H1 (cell line): ENCODE data around the gene PRKD1. TPM values are rescaled to one million over a fixed set of nuclear protein-coding genes. Genes with fewer than 3 reads are reported as not detected.
A peak's percentile ranks its signal among the peaks of the same experiment; 100 is the strongest.

Source experiments
- CTCF ChIA-PET: fragments of 300-600 bp; sonication (Branson Sonifier 250); formaldehyde crosslinking; loops from one replicate; lab custom pipeline; 2021; ENCODE audit not compliant: partially characterized antibody; lab: Charles Lee
- POLR2A ChIA-PET: fragments of 300-600 bp; sonication (Branson Sonifier 250); formaldehyde crosslinking; loops from one replicate; lab custom pipeline; 2021; ENCODE audit warnings: inconsistent platforms; ENCODE audit not compliant: partially characterized antibody; lab: Charles Lee
- DNase-seq, 2 experiments: peaks; one replicate each; pipeline versions ENCODE4 v3.0.0 to v3.0.0-alpha.2; 2010 to 2022; ENCODE audit warnings: low spot score in 2 of 2, low read depth in 1 of 2, mixed read lengths in 1 of 2
- FAIRE-seq: peaks from 2 replicates; lab custom pipeline; 2011; peaks lifted over from hg19 to GRCh38; lab: Jason Lieb, UNC
- H2AFZ ChIP-seq: 2 replicates; pipeline ENCODE4 v1.8.1; 2012; ENCODE audit warnings: low read length, inconsistent platforms
- H2AK5ac ChIP-seq: 2 replicates; pipeline ENCODE4 v1.6.1; 2013; ENCODE audit warnings: low read depth, low read length
- H2BK120ac ChIP-seq: replicated peaks from 2 replicates; pipeline ENCODE3; 2013; ENCODE audit warnings: low read depth, low read length, inconsistent platforms
- H2BK12ac ChIP-seq: 2 replicates; pipeline ENCODE4 v1.6.1; 2013; ENCODE audit warnings: low read depth, low read length
- H2BK15ac ChIP-seq: 2 replicates; pipeline ENCODE4 v1.6.1; 2013; ENCODE audit warnings: low read length
- H2BK20ac ChIP-seq: 2 replicates; pipeline ENCODE4 v1.6.1; 2013; ENCODE audit warnings: low read length
- H2BK5ac ChIP-seq: 2 replicates; pipeline ENCODE4 v1.6.1; 2013; ENCODE audit warnings: low read depth, low read length
- H3K14ac ChIP-seq: 2 replicates; pipeline ENCODE4 v1.6.1; 2013; ENCODE audit warnings: inconsistent platforms; ENCODE audit not compliant: insufficient read length
- H3K18ac ChIP-seq: 2 replicates; pipeline ENCODE4 v1.6.1; 2013; ENCODE audit warnings: low read length; ENCODE audit errors: extremely low read depth
- H3K23ac ChIP-seq: 2 replicates; pipeline ENCODE4 v1.6.1; 2013; ENCODE audit warnings: inconsistent platforms; ENCODE audit not compliant: insufficient read length
- H3K23me2 ChIP-seq: 2 replicates; pipeline ENCODE4 v1.6.1; 2013; ENCODE audit warnings: low read depth, low read length
- H3K27ac ChIP-seq: 2 replicates; pipeline ENCODE4 v1.6.1; 2011; ENCODE audit warnings: low read depth, low read length, inconsistent platforms
- H3K27me3 ChIP-seq, 4 experiments: replicated peaks in 1 of 4; 1 replicate in 1 of 4; 2 replicates in 3 of 4; pipeline versions ENCODE4 v1.6.1 to v1.8.1; 2011 to 2013; ENCODE audit warnings: low read length in 3 of 4, mild to moderate bottlenecking in 3 of 4, inconsistent platforms in 2 of 4, mixed read lengths in 2 of 4, moderate library complexity in 1 of 4; ENCODE audit not compliant: control insufficient read depth in 3 of 4, insufficient read depth in 3 of 4; ENCODE audit errors: extremely low read depth in 1 of 4
- H3K36me3 ChIP-seq, 4 experiments: 2 replicates each; pipeline versions ENCODE4 v1.6.1 to v1.8.1; 2011 to 2013; ENCODE audit warnings: mild to moderate bottlenecking in 4 of 4, low read length in 3 of 4, moderate library complexity in 2 of 4, control low read depth in 1 of 4, inconsistent platforms in 1 of 4; ENCODE audit not compliant: insufficient read depth in 4 of 4, control insufficient read depth in 2 of 4
- H3K4ac ChIP-seq: replicated peaks from 2 replicates; pipeline ENCODE3; 2013; ENCODE audit warnings: low read length, low read depth, mixed read lengths, inconsistent platforms; ENCODE audit not compliant: insufficient read length
- H3K4me1 ChIP-seq, 4 experiments: replicated peaks in 1 of 4; 1 replicate in 1 of 4; 2 replicates in 3 of 4; pipeline versions ENCODE4 v1.6.1 to v1.8.1; 2011 to 2013; ENCODE audit warnings: low read length in 3 of 4, inconsistent platforms in 2 of 4, mixed read lengths in 1 of 4; ENCODE audit not compliant: insufficient read depth in 4 of 4, control insufficient read depth in 3 of 4
- H3K4me2 ChIP-seq, 2 experiments: 2 replicates each; pipeline versions ENCODE4 v1.6.1 to v1.8.1; 2011 to 2013; ENCODE audit warnings: low read depth in 2 of 2, low read length in 2 of 2, control low read depth in 1 of 2, inconsistent platforms in 1 of 2, mild to moderate bottlenecking in 1 of 2; ENCODE audit not compliant: insufficient read depth in 1 of 2
- H3K4me3 ChIP-seq, 4 experiments: fragments of 200-600, 300-600 bp in 1 of 4; sonication (generic), shearing (Covaris generic), sonication (Bioruptor Twin) in 1 of 4; 2 replicates each; pipeline versions ENCODE4 v1.5.1 to v1.8.1; 2011 to 2016; ENCODE audit warnings: low read length in 4 of 4, low read depth in 3 of 4, control low read depth in 2 of 4, inconsistent platforms in 2 of 4, mild to moderate bottlenecking in 2 of 4, mixed read lengths in 1 of 4, moderate library complexity in 1 of 4; ENCODE audit not compliant: insufficient read depth in 2 of 4; ENCODE audit errors: extremely low read depth in 1 of 4
- H3K56ac ChIP-seq: replicated peaks from 2 replicates; pipeline ENCODE3; 2013; ENCODE audit warnings: low read depth, mild to moderate bottlenecking, mixed read lengths, low read length, inconsistent platforms; ENCODE audit not compliant: insufficient read length
- H3K79me1 ChIP-seq: 2 replicates; pipeline ENCODE4 v1.6.1; 2013; ENCODE audit warnings: low read depth, low read length, control low read depth
- H3K79me2 ChIP-seq, 2 experiments: 2 replicates each; pipeline versions ENCODE4 v1.6.1 to v1.8.1; 2012 to 2013; ENCODE audit warnings: low read length in 2 of 2, mild to moderate bottlenecking in 2 of 2, inconsistent platforms in 1 of 2; ENCODE audit not compliant: insufficient read depth in 2 of 2, control insufficient read depth in 1 of 2
- H3K9ac ChIP-seq, 4 experiments: replicated peaks in 1 of 4; 1 replicate in 1 of 4; 2 replicates in 3 of 4; pipeline versions ENCODE4 v1.6.1 to v1.8.1; 2011 to 2013; ENCODE audit warnings: low read depth in 3 of 4, low read length in 3 of 4, control low read depth in 2 of 4, mild to moderate bottlenecking in 2 of 4, moderate library complexity in 2 of 4, inconsistent platforms in 1 of 4; ENCODE audit errors: extremely low read depth in 1 of 4
- H3K9me3 ChIP-seq, 2 experiments: 2 replicates each; pipeline versions ENCODE4 v1.6.1 to v1.8.1; 2012 to 2013; ENCODE audit warnings: mild to moderate bottlenecking in 2 of 2, moderate library complexity in 2 of 2, control low read depth in 1 of 2, inconsistent platforms in 1 of 2, low read depth in 1 of 2, low read length in 1 of 2, mixed read lengths in 1 of 2; ENCODE audit not compliant: insufficient read depth in 2 of 2
- H4K20me1 ChIP-seq, 2 experiments: replicated peaks in 1 of 2; 2 replicates each; pipeline versions ENCODE3 to v1.8.1; 2011 to 2013; ENCODE audit warnings: inconsistent platforms in 2 of 2, low read length in 2 of 2, mild to moderate bottlenecking in 1 of 2; ENCODE audit not compliant: insufficient read depth in 2 of 2, control insufficient read depth in 1 of 2
- H4K5ac ChIP-seq: 2 replicates; pipeline ENCODE4 v1.6.1; 2013; ENCODE audit warnings: low read length, low read depth, mixed read lengths, inconsistent platforms; ENCODE audit not compliant: insufficient read length
- H4K8ac ChIP-seq: 2 replicates; pipeline ENCODE4 v1.8.0; 2013; ENCODE audit warnings: mild to moderate bottlenecking, moderate library complexity, low read length, inconsistent platforms; ENCODE audit not compliant: insufficient read depth; ENCODE audit errors: extremely low read depth
- H4K91ac ChIP-seq: replicated peaks from 2 replicates; pipeline ENCODE3; 2013; ENCODE audit warnings: low read length, mixed read lengths, inconsistent platforms; ENCODE audit not compliant: insufficient read length
- ASH2L ChIP-seq: fragments of 200-600, 300-600 bp; sonication (generic); IDR thresholded peaks from one replicate; pipeline ENCODE4 v1.7.1; 2017; ENCODE audit warnings: low read length
- ATF2 ChIP-seq: IDR thresholded peaks from 2 replicates; pipeline ENCODE4 v1.6.1; 2012; ENCODE audit warnings: low read length, inconsistent platforms
- KDM1A ChIP-seq: fragments of 200-600, 300-600 bp; sonication (generic); IDR thresholded peaks from 2 replicates; pipeline ENCODE4 v1.7.1; 2016; ENCODE audit warnings: mild to moderate bottlenecking, low read length, borderline replicate concordance
- KDM4A ChIP-seq: IDR thresholded peaks from one replicate; pipeline ENCODE4 v1.7.1; 2012; ENCODE audit warnings: low read depth, mild to moderate bottlenecking, moderate library complexity, low read length, inconsistent platforms; ENCODE audit not compliant: severe bottlenecking
- SRF ChIP-seq: IDR thresholded peaks from 2 replicates; pipeline ENCODE4 v1.6.1; 2011; ENCODE audit warnings: mild to moderate bottlenecking, low read depth, low read length, moderate library complexity
- TAF7 ChIP-seq: optimal IDR thresholded peaks from 2 replicates; pipeline ENCODE3; 2011; ENCODE audit warnings: low read depth, mild to moderate bottlenecking, inconsistent platforms, low read length, moderate library complexity, borderline replicate concordance
- TBP ChIP-seq: IDR thresholded peaks from 2 replicates; pipeline ENCODE4 v1.6.1; 2011; ENCODE audit warnings: low read depth, low read length, improper control_type of control experiment
- ZNF274 ChIP-seq: IDR thresholded peaks from 2 replicates; pipeline ENCODE4 v1.7.0; 2012; ENCODE audit warnings: low read length, borderline replicate concordance; ENCODE audit errors: extremely low read depth
- WGBS, 2 experiments: shearing (Covaris generic) in 1 of 2; methylation state at CpG; one replicate each; pipeline versions ENCODE4 v1.1.6 to v1.1.7; 2013 to 2015; ENCODE audit warnings: low lambda C conversion rate in 2 of 2, mixed read lengths in 2 of 2, inconsistent platforms in 1 of 2, low coverage in 1 of 2, missing lambda C conversion rate in 1 of 2; ENCODE audit not compliant: insufficient replicate concordance in 2 of 2, insufficient coverage in 1 of 2, insufficient read length in 1 of 2; ENCODE audit errors: extremely low coverage in 1 of 2, missing lambda C conversion rate in 1 of 2; 5-methylcytosine and 5-hydroxymethylcytosine counted together
- polyA plus RNA-seq, 7 experiments: library from polyadenylated mRNA; depleted of rRNA in 3 of 7; stranded (reverse) in 5 of 7; unstranded in 2 of 7; fragments of >200 nt in 5 of 7; fragments of 200-250 nt in 2 of 7; gene quantifications; 1 replicate in 5 of 7; 2 replicates in 1 of 7; 4 replicates in 1 of 7; pipeline versions ENCODE4 v1.2.1 to v1.2.3, GENCODE V29; 2011 to 2013; ENCODE audit warnings: missing spikeins in 2 of 7, mixed read lengths in 2 of 7
- total RNA-seq: library from RNA; stranded (reverse); fragmentation: NEBNext Ultra II Directional; extraction: Animal tissue kit (Norgen Biotek cat#: 25700); gene quantifications from 2 replicates; pipeline ENCODE4 v1.2.1, GENCODE V29; 2021

The PRKD1 gene
- total and polyA plus RNA-seq, 2 of the 8 experiments (the other 6 are each of a cell fraction or from before 2014, with no cell fraction given), result 3.6 to 6.8 TPM

- peaks cover 4 to 15% (median 6%) of the 10 kb centered on the region in 4 experiments; a peak in 6 of 7 replicates for H3K4me1 ChIP-seq
- no peak overlapping the region for H4K5ac ChIP-seq
- H3K14ac ChIP-seq, result no peak overlapping the region
- peaks cover 14% of the 10 kb centered on the region for H3K23me2 ChIP-seq
- 0 out of 2 replicates have a peak overlapping the region, but pooled peaks have one; percentile 72 for H2BK15ac ChIP-seq
- H3K4ac ChIP-seq, result no peak overlapping the region
- H2AK5ac ChIP-seq, result no peak overlapping the region
- peaks cover 2 to 7% of the 10 kb centered on the region in 2 experiments for H4K20me1 ChIP-seq
- TF ChIP-seq SRF (no peak), TAF7 (no peak), ZNF274 (no peak), ATF2 (no peak), TBP (no peak; the same call in 1 of the 2 replicates), ASH2L (peak; percentile 52), KDM4A (peak; percentile 89), KDM1A (no peak)
- peaks cover 0 to 12% (median 9%) of the 10 kb centered on the region in 4 experiments; a peak in 5 of 7 replicates for H3K27me3 ChIP-seq
- H3K9me3 ChIP-seq, result no peaks in the 10 kb centered on the region
- CTCF ChIA-PET, result interaction anchor here (0.6 to 1.6 kb wide), 4 partner anchors 71 to 1320 kb away, joined by 3 to 4 read pairs (median 3); no protein-coding TSS in a partner anchor
- no peak overlapping the region for H3K56ac ChIP-seq
- no peaks in the 10 kb centered on the region for H3K79me1 ChIP-seq
- 0 out of 2 replicates have a peak overlapping the region, but pooled peaks have one; percentile 35 for H4K8ac ChIP-seq
- H2BK120ac ChIP-seq, result peak overlapping the region; percentile 87
- no peak overlapping the region for H2BK20ac ChIP-seq
- DNase-seq, result no peak
- no peaks in the 10 kb centered on the region for H3K79me2 ChIP-seq
- H3K4me3 ChIP-seq, result peak overlapping the region; percentile 59 to 91 (median 66)
- H2AFZ ChIP-seq, result peak overlapping the region; percentile 74
- peak overlapping the region; percentile 60; the same call in 1 of the 2 replicates for H2BK12ac ChIP-seq
- no peak overlapping the region for H4K91ac ChIP-seq
- WGBS, 2 experiments, result 10% methylated on average over 23 of the region's 23 CpGs; no CpG with 5 or more reads in 1 of the 2 experiments
- H3K36me3 ChIP-seq, result no peaks in the 10 kb centered on the region
- H3K4me2 ChIP-seq, result peak overlapping the region; percentile 75 to 92
- no peak overlapping the region for H3K27ac ChIP-seq
- H3K18ac ChIP-seq, result no peak overlapping the region; the same call in none of the 2 replicates
- no peak overlapping the region for H3K23ac ChIP-seq
- no peak for FAIRE-seq
- H3K9ac ChIP-seq, result peak overlapping the region in 1 of 4 experiments; percentile 57; a peak in 2 of 7 replicates
- H2BK5ac ChIP-seq, result no peak overlapping the region
- POLR2A ChIA-PET, result no interaction called here
These were observed 532 bp upstream of the PRKD1 start for GRCh38 chr14:29928117-29928640.
